Stimulated activated CD8-positive, alpha-beta memory T cell treated with anti-CD3 and anti-CD28 coated beads, Interleukin-15, amount 100 ng/mL, for 48 hours (primary cell): ENCODE measurements around the gene DDX11.
"Not testable (repeated sequence)": the region's sequence is repeated elsewhere in the genome, so short reads cannot be mapped to it uniquely, and the experiment has no call there.

Experiments used
- DNase-seq, 2 donors: peaks; one replicate each; pipeline ENCODE4 v3.0.0-alpha.2; 2020; ENCODE audit warnings: low read depth in 2 of 2

Gene DDX11

DNA sequence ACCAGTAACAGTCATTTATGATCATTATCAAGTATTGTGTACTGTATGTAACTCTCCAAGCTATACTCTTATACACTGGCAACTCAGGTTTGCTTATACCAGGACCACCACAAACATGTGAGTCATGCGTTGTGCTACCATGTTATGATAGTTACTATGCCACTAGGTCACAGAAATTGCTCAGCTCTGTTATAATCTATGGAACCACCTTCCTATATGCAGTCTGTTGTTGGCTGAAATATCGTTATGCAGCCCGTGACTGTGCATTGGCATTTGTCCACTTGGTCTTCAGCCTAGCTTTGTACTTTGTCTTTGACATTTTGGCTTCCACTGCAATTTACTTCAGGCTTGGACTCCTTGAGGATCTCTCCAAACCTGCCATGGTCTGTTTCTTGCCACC lies 7.5 kb upstream of the DDX11 start:
- not testable (repeated sequence) for DNase-seq

DNA sequence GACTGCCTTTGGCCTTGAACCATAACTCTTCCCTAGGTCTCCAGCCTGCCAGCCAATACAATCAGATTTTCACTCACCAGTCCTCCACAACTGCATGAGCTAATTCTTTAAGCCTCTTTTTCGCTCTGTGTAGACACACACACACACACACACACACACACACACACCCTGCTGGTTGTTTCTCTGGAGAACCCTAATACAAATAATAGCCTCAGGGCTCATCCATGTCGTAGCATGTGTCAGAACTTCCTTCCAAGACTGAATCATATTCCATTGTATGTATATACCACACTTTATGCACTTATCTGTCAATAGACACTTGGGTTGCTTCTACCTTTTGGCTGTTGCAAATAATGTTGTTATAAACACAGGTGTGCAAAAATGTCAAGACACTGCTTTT lies 6.0 kb upstream of the DDX11 start:
- not testable (repeated sequence) for DNase-seq

DNA sequence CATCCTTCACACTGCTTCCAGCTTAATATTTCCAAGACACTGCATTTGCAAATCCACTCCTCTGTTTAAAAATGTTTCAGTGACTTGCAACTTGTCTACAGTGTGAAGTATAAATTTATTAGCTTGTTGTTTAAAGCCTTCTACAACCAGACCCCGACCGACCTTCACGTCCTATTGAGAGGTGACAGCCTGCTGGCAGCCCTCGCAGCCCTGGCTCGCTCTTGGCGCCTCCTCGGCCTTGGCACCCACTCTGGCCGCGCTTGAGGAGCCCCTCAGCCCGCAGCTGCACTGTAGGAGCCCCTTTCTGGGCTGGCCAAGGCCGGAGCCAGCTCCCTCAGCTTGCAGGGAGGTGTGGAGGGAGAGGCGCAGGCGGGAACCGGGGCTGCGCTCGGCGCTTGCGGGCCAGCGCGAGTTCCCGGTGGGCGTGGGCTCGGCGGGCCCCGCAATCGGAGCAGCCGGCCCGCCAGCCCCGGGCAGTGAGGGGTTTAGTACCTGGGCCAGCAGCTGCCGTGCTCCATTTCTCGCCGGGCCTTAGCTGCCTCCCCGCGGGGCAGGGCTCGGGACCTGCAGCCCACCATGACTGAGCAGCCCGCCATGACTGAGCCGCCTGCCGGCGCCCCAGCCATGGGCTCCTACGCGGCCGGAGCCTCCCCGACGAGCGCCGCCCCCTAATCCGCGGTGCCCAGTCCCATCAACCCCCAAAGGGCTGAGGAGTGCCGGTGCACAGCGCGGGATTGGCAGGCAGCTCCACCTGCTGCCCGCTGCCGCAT lies 2.5 kb upstream of the DDX11 start:
- DNase-seq = not testable (repeated sequence)

DNA sequence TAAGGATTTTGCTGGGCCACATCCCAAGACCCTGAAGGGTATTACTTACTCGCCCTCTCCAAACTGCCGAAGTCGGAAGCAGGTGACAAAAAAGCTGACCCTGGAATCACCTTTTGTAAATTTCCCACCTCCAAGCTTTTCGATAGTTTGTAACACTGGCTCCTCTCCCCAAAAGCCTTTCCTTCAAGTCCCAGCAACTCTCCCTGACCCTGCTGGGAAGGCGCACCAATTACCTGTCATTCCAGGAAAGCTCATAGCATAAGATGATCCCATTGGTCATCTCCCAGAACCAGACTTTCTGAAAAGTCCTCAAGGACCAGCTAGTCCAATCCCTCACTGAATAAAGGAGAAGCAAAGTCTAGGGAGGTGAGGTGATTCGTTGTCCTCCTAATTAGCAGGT lies 698 bp upstream of the DDX11 start:
- not testable (repeated sequence) for DNase-seq

DNA sequence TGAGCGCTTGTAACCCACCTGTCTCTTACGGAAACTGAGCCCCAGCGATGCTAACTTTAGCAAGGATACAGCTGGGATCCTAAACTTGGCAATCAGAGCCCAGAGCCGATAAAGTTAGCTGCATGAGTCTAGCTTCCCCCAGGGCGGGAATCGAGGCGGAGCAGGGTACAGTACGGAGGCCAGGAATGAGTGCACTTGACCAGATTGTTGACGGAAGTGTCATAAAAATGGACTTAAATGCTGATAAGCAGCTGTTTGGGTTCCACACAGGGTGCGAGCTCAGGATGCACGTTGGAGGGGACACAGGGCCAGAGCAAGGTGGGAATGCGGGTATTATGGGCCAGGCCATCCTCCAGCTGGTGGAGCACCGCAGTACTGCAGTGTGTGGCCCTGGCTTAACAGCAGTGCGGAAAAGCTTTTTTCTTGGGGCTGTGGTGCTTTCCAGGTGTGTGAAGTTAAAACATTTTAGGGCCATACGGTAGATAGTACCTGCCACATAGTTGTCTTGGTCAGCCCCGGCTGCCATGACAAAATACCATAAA lies 744 bp downstream of the DDX11 start:
- not testable (repeated sequence) for DNase-seq

DNA sequence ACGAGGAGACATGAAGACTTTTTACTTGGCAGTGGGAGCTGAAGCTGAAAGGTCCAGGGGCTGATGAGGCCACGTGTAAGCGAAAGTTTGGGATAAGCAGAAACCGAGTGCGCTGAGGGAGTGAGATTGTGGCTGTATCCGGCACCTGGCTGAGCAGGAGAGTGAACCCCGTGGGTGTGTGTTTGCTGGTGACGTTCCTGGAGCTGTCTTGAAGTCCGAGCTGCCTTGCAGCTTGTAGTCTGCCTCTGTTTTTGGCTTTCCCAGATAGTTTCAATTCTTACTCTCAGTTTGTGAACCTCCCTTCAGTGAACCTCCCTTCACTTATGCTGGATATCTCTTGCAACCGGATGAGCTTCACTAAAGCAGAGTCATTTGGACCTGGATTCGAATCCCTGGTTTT lies 2.5 kb downstream of the DDX11 start:
- DNase-seq = not testable (repeated sequence)

DNA sequence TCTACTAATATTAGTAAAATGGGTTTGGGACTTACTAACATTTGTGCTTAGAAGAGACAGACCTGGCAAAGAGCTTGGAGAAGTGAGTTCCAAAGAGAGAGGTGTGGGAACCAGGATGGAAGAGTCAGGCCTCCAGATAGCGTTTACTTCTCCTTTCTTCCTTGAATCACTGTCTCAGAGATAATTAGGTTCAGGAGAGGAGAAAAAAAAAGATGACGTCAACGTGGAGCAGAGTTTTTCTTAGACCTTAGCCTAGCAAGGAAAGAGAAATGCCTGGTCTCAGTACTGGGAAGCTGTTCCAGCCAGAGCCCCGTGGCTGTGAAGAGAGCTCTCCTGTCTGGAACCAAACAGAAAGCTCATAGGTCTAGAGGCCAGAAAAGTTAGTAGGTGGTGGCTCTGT lies 3.4 kb downstream of the DDX11 start:
- DNase-seq = not testable (repeated sequence)

DNA sequence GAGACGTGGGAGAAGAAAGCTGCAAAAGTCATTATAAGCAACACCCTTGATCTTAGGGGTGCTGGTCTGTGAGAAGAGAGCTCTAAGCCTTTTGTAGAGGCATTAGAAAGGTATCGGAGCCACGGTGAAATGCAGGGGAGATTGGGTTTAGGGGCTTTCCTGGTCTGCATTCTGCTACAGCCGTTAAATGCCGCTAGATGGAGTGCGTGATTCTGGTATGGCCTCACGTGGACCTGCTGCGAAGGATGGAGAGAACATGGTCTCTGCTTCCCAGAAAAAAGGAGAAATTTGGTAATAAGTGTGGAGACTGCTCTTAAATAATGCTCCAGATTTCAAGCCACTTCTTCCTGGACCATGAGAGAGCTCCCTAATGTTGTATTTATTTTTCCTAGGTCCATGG lies 4.3 kb downstream of the DDX11 start:
- not testable (repeated sequence) for DNase-seq

DNA sequence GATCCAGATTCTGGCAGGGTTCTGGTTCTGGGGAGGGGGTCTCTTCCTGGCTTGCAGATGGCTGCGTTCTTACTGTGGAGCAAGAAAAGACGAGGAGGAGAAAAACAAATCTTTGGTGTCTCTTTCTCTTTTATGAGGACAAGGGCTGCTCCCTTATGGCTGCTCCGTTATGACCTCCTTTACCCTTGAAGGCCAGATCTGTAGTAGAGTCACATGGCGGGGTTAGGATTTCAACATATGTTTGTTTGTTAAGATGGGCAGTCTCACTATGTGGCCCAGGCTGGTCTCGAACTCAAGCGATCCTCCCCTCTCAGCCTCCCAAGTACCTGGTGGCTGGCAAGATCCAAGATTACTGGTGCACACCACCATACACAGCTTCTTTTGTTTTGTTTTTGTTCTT lies 5.8 kb downstream of the DDX11 start:
- not testable (repeated sequence) for DNase-seq

DNA sequence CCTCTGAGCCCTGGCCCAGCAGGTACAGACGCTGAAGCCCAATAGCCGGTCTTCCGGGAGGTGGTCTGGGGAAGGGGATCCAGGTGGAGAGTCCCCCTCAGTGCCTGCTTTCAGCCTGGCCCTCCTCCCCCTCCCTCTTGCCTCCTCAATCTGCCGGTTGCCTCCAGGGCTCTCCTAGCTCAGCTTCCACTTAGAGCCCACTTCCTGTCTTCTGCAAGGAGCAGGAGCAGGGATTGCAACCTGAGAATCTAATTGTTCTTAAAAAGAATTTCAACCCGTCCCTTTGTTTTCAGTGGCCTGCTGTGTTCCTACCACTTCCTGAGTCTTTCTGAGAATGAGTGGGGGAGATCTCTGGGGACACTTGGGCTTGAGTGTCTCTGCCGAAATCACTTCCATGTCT lies 6.6 kb downstream of the DDX11 start:
- DNase-seq = not testable (repeated sequence)

DNA sequence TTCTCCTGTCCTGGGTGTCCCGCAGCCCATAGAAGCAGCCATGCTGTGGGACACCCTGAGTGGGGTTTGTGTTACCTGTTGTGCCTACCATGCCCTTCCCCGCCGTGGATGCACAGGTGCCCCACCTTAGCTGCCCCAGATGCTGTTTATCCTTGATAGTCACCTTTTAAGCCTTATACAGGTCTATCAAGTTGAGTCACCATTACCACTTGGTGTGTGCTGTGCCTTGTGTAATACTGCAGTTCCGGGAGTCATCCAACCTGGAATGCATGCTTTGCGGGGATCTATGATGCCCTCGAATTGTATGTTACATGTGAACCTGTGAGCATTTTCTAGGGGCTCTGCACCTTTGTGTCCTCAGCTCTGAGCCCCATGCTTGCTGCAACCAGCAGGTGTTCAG lies 7.6 kb downstream of the DDX11 start:
- DNase-seq = not testable (repeated sequence)

DNA sequence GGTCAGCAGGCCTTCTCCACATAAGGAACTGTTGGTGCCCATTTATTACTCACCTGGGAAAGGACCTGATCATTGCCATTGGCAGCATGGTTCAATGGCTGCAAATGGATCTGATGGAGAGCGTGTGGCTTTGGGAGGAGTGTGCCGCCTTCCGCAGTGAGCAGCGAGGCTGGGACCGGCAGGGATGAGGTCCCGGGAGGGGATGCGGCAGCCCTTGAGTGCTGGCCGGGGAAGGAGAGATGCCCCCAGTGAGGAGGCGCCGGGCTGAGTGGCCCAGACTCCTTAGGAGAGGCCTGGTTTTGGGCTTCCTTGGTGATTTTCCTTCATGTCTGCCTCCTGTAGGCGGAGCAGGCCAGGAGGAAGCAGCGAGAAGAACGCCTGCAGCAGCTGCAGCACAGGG lies 10.6 kb downstream of the DDX11 start:
- not testable (repeated sequence) for DNase-seq

DNA sequence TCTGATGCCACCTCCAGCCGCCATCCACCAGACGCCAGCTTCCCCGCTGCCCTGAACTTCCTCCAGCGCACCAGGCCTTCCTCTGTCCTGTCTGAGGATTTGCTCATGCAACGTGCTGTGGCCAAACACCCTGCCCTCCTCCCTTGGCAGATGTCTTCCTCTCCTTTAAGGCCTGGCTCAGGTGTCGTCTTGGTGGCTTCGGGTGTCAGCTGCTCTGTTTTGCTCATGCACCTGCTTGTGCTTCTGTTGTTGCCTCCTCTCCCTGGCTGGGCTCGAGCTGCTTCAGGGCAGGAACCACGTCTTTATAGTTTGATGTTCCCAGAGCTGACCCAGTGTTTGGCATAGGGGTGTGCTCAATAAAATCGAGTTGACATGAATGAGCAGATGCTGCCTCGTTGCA lies 12.4 kb downstream of the DDX11 start:
- DNase-seq = not testable (repeated sequence)

DNA sequence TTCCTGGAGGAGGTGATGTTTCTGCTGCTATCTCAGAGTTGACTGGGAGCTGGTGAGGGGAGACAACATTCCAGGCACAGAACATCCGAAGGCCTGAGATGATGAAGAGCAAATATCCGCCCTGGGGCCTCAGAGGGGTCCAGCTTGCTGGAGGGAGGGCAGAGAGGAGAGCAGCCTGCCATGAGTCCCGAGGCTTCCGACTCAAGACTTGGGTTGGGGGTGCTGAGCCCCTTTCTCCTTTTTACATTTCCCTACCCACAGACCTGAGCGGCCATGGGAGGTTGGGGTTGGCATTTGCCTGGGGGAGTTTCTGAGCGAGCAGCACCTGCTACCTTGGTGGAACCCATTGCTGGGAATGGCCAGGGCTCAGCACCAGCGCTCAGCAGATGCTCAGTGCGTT lies 13.8 kb downstream of the DDX11 start:
- not testable (repeated sequence) for DNase-seq

DNA sequence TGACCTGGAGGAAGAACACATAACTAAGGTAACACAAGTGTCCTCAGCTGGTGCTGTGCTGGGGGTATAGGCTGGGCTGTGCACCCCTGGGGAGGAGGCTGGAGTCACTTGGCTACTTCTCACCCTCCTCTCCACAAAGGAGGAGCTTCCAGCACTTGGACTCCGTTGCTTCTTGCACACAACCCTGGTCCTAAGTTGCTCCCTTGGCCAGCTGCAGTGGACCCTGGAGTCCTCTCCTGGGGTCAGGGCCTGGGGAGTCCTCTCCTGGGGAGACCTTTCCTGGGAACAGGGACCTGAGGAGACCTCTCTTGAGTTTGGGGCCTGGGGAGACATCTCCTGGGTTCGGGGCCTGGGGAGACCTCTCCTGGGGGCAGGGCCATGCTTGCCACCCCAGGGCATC lies 14.3 kb downstream of the DDX11 start:
- not testable (repeated sequence) for DNase-seq

DNA sequence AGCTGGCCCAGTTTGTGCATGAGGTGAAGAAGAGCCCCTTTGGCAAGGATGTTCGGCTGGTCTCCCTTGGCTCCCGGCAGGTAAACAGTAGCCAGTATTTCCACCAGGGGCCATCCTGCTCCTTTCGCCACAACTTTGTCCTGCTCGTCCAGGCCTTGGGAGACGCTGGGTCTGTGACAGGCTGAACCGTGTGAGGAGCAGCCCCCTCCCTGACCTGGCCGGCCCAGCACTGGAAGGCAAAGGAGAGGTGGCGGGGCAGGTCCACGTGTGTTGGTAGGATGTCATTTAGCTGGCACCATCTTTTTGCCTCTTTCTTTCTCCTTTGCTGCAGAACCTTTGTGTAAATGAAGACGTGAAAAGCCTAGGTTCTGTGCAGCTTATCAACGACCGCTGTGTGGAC lies 15.4 kb downstream of the DDX11 start:
- no peak for DNase-seq

DNA sequence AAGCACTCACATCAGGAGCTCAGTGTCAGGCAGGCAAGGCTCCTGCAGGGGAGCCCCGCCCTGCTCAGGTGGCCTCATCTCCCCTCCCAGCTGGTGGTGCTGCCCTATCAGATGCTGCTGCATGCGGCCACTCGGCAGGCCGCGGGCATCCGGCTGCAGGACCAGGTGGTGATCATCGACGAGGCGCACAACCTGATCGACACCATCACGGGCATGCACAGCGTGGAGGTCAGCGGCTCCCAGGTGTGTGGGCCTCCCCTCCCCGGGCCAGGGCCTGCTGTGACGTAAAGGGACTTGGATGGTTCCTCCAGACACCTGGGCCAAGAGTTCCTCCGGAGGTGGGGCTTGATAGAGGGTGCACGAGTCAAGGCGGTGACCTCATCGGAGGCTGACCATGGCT lies 18.0 kb downstream of the DDX11 start:
- not testable (repeated sequence) for DNase-seq

DNA sequence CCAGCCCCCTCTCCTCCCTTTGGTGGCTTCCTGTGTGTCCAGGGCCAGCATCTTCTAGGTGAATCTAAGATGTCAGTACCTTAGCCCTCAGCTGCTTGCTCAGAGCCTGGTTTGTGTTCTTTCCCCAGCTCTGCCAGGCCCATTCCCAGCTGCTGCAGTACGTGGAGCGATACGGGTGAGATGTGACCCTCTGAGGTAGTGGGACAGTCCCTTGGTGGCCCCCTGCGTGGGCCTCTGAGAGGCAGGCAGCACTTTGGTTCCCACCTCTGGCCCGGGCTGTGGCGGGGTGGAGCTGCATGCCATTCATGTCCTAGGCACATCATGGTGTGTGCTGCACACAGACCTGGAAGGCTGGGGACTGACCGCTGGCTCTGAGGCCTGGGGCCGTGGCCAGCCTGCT lies 19.1 kb downstream of the DDX11 start:
- DNase-seq = not testable (repeated sequence)

DNA sequence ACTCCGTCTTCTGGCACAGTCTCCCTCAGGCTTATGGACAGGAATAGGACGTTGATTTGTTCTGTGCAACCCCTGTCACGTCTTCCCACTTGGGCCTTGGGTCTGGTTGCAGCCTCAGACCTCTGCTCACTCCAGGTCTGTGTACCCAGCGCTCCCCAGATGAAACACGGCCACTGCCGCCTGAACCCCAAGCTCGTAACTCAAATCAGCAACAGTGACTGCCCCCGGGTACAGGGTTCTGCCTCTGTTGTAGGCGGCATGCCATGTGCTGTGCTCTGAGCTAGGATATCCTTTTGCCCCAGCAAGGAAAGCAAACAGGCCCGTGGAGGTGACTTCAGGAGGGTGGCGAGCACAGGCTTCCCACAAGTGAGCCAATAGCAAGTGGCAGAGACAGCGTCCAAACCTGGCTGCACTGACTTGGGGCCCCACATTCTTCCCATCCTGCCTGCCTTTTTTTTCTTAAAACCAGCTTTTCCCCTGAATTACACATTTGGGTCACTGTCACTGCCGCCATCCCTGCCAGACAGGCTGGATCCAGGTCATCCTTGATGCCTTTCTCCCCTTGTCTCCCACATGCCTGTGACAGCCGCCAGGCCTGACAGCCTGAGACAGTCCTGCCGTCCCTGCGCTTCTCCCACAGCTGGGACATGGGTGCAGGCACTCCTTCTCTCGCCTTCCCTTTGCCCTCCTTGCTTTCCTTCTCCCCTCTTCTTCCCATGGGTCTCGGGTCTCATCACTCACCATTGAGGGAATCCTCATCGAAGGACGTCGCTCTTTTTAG lies 21.6 kb downstream of the DDX11 start:
- not testable (repeated sequence) for DNase-seq

DNA sequence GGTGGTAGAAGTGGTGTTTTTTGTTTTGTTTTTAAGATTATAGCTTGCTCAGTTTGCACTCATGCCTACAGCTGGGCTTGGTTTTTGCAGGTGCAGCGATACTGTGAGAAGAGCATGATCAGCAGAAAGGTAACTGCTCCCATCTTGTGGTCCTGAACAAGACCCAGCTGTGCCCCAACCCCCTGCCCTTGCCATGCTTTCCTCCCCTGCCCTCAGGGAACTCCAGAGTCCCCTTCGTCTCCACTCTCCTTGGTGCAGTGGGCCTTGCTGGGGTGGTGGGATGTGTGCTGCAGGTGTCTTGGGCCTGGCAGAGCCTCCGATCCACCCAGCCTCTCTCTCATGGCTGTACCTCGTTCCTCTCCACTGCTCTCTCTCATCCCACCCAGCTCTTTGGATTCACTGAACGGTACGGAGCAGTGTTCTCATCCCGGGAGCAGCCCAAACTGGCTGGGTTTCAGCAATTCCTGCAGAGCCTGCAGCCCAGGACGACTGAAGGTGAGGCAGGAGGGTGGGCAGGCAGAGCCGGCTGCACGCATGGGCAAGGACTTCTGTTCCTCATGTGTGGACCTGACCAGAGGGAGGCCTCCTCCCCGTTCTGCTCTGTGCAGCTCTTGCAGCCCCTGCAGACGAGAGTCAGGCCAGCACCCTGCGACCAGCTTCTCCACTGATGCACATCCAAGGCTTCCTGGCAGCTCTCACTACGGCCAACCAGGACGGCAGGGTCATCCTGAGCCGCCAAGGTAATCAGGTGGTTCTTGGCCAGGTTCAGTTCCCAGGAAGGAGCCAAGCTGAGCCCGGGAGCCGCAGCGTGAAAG lies 22.8 kb downstream of the DDX11 start:
- not testable (repeated sequence) for DNase-seq

DNA sequence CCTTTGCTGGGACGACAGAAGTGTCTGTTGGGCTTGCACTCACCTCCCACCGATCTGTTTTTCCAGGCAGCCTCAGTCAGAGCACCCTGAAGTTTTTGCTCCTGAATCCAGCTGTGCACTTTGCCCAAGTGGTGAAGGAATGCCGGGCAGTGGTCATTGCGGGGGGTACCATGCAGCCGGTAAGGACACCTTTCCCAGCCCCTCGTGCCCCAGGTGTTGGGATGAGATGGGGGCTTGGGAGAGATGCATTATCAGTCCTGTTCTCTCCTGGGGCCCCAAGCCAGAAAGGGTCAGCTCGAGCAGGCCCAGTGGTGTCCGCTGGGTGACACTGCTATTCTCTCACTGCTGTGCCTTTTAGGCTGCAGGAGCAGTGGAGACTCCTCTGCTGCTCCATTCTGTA lies 24.2 kb downstream of the DDX11 start:
- not testable (repeated sequence) for DNase-seq

DNA sequence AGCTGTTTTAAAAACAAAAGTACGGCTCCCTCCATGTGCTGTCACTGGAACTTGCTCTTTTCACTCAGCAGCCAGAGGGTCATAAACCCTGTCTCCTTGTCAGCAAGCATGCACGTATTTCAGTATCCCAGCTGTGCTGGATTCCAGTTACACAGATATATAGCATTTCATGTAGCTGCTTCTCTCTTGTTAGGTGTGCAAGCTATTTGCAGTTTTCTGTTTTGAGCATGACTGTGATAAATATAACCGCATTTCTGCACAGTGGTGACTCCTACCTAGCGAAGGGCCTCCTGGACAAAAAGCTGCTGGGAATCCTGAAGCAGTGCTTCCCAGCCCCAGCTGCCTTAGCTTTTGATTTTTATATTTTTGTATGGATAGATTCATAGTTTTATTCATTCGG lies 24.7 kb downstream of the DDX11 start:
- not testable (repeated sequence) for DNase-seq
